Left colon (tissue), 2 donors: ENCODE measurements around the gene BMP8A. TPM values are rescaled to one million over a fixed set of nuclear protein-coding genes. Genes with fewer than 3 reads are reported as not detected.
"Not testable (repeated sequence)": the region's sequence is repeated elsewhere in the genome, so short reads cannot be mapped to it uniquely, and the experiment has no call there.

ENCODE experiments used
- ATAC-seq: fragments of 200-7000 bp; cut with Tn5 transposase; one replicate; pipeline ENCODE4 v1.9.1; 2020; ENCODE audit warnings: mild to moderate bottlenecking, moderate library complexity
- DNase-seq, 2 donors: peaks; one replicate each; pipeline ENCODE4 v3.0.0-alpha.2; 2020
- intact Hi-C, 2 donors: fragments of 100-400 bp; cut with DNase I in 1 of 2; cut with micrococcal nuclease in 1 of 2; formaldehyde crosslinking; loops; one replicate each; pipeline versions ENCODE4 v1.11.2 to v1.14.0; 2022; cut with DNase I, micrococcal nuclease
- total RNA-seq, 2 donors: library from RNA; stranded (reverse); fragmentation: NEBNext Ultra II Directional; extraction: Animal tissue kit (Norgen Biotek cat#: 25700); gene quantifications; one replicate each; pipeline ENCODE4 v1.2.1, GENCODE V29; 2021
- donor health status: DM: no; HTN: no; CAD: no.
- donor health status: DM: yes; HTN: yes; CAD: no.

BMP8A gene
- total RNA-seq, 2 donors from 2014 or later, result 4.4 to 6.8 TPM

- intact Hi-C loops, DNase-seq, ATAC-seq: not testable (repeated sequence)
Measured at GRCh38 chr1:39498821-39499220, 7.4 kb downstream of the BMP8A start.

GRCh38 chr1:39499668-39500067 is 8.2 kb downstream of the BMP8A start:
- intact Hi-C loops, result no loop called here
- ATAC-seq, result no peak
- DNase-seq, result no peak

GRCh38 chr1:39500862-39501389 is 9.5 kb downstream of the BMP8A start:
- ATAC-seq, result no peak
- intact Hi-C loops, result no loop called here

GRCh38 chr1:39501666-39502065 is 10.2 kb downstream of the BMP8A start:
- ATAC-seq (no peak), DNase-seq (no peak)
- intact Hi-C loops, result no loop called here

More at GRCh38 chr1:39500862-39501389, 9.5 kb downstream of the BMP8A start:
- DNase-seq, result no peak

GRCh38 chr1:39504436-39504835 is 13.0 kb downstream of the BMP8A start:
- intact Hi-C loops, ATAC-seq, DNase-seq: not testable (repeated sequence)

GRCh38 chr1:39505289-39505688 is 13.9 kb downstream of the BMP8A start:
- DNase-seq, result no peak
- ATAC-seq, result no peak
- intact Hi-C loops, result no loop called here

- DNase-seq, result no peak
- ATAC-seq, result no peak
- intact Hi-C loops, result no loop called here
Measured at GRCh38 chr1:39507230-39507928, 15.9 kb downstream of the BMP8A start.

- DNase-seq (no peak), ATAC-seq (no peak)
- intact Hi-C loops, result no loop called here
Measured at GRCh38 chr1:39508266-39508665, 16.8 kb downstream of the BMP8A start.

- DNase-seq, result no peak
- intact Hi-C loops, result no loop called here
- ATAC-seq, result no peak
Measured at GRCh38 chr1:39508857-39509305, 17.4 kb downstream of the BMP8A start.

- intact Hi-C loops, result no loop called here
- DNase-seq, result peak; percentile 54 to 58
- no peak for ATAC-seq
Measured at GRCh38 chr1:39509360-39510009, 18.0 kb downstream of the BMP8A start.

GRCh38 chr1:39510570-39511186 is 19.2 kb downstream of the BMP8A start:
- ATAC-seq, DNase-seq, intact Hi-C loops: not testable (repeated sequence)

GRCh38 chr1:39511477-39511876 is 20.0 kb downstream of the BMP8A start:
- ATAC-seq, intact Hi-C loops, DNase-seq: not testable (repeated sequence)

- intact Hi-C loops, DNase-seq: not testable (repeated sequence)
- peak; percentile 47 for ATAC-seq
Measured at GRCh38 chr1:39512234-39512847, 20.9 kb downstream of the BMP8A start.

GRCh38 chr1:39514710-39515124 is 23.3 kb downstream of the BMP8A start:
- DNase-seq, intact Hi-C loops: not testable (repeated sequence)
- peak; percentile 32 for ATAC-seq

GRCh38 chr1:39515131-39516086 is 24.0 kb downstream of the BMP8A start:
- intact Hi-C loops, ATAC-seq, DNase-seq: not testable (repeated sequence)

GRCh38 chr1:39516841-39517240 is 25.4 kb downstream of the BMP8A start:
- DNase-seq, ATAC-seq, intact Hi-C loops: not testable (repeated sequence)

GRCh38 chr1:39517936-39518335 is 26.5 kb downstream of the BMP8A start:
- ATAC-seq, DNase-seq, intact Hi-C loops: not testable (repeated sequence)

- peak; percentile 88 for ATAC-seq
- DNase-seq, intact Hi-C loops: not testable (repeated sequence)
Measured at GRCh38 chr1:39519376-39519775, 27.9 kb downstream of the BMP8A start.
